ENCODE data around the gene FOSL1. TPM values are rescaled to one million over a fixed set of nuclear protein-coding genes. Genes with fewer than 3 reads are reported as not detected.

FOSL1 gene
- total and polyA plus RNA-seq, 2 of the 13 experiments (the other 11 are each of a cell fraction or from before 2014, with no cell fraction given): 4.0 to 4.1 TPM

DNA sequence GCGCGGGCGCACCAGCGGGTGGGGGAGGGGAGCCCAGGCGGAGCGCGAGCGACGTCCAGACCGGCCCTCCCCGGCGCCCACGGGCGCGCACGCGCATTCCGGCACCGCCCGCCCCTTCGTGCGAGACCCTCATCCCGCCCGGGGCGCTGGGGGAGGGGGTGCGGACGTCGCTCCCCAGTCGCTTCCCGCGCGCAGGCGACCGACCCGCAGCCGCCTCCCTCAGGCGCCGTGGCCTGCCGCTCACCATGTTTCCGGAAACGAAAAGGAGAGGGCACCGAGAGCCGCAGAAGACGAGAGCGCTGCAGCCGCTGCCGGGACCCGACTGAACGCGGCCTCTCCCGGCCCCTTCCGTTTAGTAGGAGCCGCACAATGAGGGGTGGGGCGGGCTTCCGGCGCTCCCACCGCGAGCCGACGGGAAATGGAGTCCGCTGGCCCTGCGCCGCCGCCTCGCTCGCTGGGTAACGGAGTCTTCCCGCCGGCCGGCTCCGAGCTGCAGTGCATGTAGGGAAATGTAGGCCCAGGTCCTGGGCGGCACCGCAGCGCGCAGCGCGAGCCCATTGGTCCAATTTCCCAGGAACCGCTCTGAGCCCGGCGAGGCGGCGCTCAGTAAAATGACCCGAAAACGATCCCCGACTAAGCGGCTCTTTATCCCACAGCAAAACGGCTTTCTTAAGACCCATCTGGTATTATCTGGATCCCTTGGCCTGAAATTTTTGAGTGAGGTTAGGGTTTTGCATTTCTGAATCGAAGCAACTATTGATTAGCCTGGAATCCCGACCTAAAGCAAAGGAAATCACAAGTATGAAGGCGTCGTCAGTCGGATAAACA is 42.1 kb downstream of the FOSL1 start, which contains the start of gene CFL1 (continued):
- peak; percentile 74; the same call in 1 of the 2 replicates for TF ChIP-seq ZNF333 (CRISPR knock-in tag; IDR thresholded peaks at IDR 0.05; ENCODE audit: borderline replicate concordance)
- 0 out of 2 replicates have a peak, but pooled peaks have one; percentile 85 for TF ChIP-seq YEATS2 (CRISPR knock-in tag; IDR thresholded peaks at IDR 0.05; ENCODE audit: borderline replicate concordance)
- TF ChIP-seq NFYC (CRISPR knock-in tag; IDR thresholded peaks at IDR 0.05): peak; percentile 76
- peak; percentile 57; the same call in 1 of the 2 replicates for TF ChIP-seq YEATS4 (CRISPR knock-in tag; IDR thresholded peaks at IDR 0.05; ENCODE audit: borderline replicate concordance)
- peak; percentile 66; the same call in 1 of the 2 replicates for TF ChIP-seq RXRB (CRISPR knock-in tag; IDR thresholded peaks at IDR 0.05; ENCODE audit: borderline replicate concordance)
- TF ChIP-seq, protein P1, sequence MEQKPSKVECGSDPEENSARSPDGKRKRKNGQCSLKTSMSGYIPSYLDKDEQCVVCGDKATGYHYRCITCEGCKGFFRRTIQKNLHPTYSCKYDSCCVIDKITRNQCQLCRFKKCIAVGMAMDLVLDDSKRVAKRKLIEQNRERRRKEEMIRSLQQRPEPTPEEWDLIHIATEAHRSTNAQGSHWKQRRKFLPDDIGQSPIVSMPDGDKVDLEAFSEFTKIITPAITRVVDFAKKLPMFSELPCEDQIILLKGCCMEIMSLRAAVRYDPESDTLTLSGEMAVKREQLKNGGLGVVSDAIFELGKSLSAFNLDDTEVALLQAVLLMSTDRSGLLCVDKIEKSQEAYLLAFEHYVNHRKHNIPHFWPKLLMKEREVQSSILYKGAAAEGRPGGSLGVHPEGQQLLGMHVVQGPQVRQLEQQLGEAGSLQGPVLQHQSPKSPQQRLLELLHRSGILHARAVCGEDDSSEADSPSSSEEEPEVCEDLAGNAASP (CRISPR knock-in tag; IDR thresholded peaks at IDR 0.05; ENCODE audit: borderline replicate concordance): peak; percentile 50; the same call in 1 of the 2 replicates
- peak; percentile 87 for TF ChIP-seq HOXA3 (CRISPR knock-in tag; IDR thresholded peaks at IDR 0.05)
- peak; percentile 52; the same call in 1 of the 2 replicates for TF ChIP-seq ZNF547 (CRISPR knock-in tag; IDR thresholded peaks at IDR 0.05)
- no peak for TF ChIP-seq EP300 (IDR thresholded peaks at IDR 0.05; ENCODE audit: low read depth in 2 of 2, low read length in 2 of 2)
- peak; percentile 41; the same call in 1 of the 2 replicates for TF ChIP-seq EP300 (CRISPR knock-in tag; IDR thresholded peaks at IDR 0.05; ENCODE audit: borderline replicate concordance)
- TF ChIP-seq KDM2A (CRISPR knock-in tag; IDR thresholded peaks at IDR 0.05; ENCODE audit: borderline replicate concordance, low read depth): peak; percentile 80
- no peak for TF ChIP-seq ZNF33B (CRISPR knock-in tag; IDR thresholded peaks at IDR 0.05)
- no peak; the same call in 1 of the 2 replicates for TF ChIP-seq SAFB2 (CRISPR knock-in tag; IDR thresholded peaks at IDR 0.05; ENCODE audit: borderline replicate concordance, low read depth)
- TF ChIP-seq, protein P2, sequence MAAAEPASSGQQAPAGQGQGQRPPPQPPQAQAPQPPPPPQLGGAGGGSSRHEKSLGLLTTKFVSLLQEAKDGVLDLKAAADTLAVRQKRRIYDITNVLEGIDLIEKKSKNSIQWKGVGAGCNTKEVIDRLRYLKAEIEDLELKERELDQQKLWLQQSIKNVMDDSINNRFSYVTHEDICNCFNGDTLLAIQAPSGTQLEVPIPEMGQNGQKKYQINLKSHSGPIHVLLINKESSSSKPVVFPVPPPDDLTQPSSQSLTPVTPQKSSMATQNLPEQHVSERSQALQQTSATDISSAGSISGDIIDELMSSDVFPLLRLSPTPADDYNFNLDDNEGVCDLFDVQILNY (CRISPR knock-in tag; conservative IDR thresholded peaks at IDR 0.05): peak; percentile 85
- no peak for TF ChIP-seq ZNF256 (CRISPR knock-in tag; conservative IDR thresholded peaks at IDR 0.05)
- peak; percentile 43 for TF ChIP-seq RAD21 (CRISPR knock-in tag; IDR thresholded peaks at IDR 0.05)
- TF ChIP-seq, protein P3, sequence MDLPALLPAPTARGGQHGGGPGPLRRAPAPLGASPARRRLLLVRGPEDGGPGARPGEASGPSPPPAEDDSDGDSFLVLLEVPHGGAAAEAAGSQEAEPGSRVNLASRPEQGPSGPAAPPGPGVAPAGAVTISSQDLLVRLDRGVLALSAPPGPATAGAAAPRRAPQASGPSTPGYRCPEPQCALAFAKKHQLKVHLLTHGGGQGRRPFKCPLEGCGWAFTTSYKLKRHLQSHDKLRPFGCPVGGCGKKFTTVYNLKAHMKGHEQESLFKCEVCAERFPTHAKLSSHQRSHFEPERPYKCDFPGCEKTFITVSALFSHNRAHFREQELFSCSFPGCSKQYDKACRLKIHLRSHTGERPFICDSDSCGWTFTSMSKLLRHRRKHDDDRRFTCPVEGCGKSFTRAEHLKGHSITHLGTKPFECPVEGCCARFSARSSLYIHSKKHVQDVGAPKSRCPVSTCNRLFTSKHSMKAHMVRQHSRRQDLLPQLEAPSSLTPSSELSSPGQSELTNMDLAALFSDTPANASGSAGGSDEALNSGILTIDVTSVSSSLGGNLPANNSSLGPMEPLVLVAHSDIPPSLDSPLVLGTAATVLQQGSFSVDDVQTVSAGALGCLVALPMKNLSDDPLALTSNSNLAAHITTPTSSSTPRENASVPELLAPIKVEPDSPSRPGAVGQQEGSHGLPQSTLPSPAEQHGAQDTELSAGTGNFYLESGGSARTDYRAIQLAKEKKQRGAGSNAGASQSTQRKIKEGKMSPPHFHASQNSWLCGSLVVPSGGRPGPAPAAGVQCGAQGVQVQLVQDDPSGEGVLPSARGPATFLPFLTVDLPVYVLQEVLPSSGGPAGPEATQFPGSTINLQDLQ (CRISPR knock-in tag; IDR thresholded peaks at IDR 0.05): no peak
- TF ChIP-seq, protein P4, sequence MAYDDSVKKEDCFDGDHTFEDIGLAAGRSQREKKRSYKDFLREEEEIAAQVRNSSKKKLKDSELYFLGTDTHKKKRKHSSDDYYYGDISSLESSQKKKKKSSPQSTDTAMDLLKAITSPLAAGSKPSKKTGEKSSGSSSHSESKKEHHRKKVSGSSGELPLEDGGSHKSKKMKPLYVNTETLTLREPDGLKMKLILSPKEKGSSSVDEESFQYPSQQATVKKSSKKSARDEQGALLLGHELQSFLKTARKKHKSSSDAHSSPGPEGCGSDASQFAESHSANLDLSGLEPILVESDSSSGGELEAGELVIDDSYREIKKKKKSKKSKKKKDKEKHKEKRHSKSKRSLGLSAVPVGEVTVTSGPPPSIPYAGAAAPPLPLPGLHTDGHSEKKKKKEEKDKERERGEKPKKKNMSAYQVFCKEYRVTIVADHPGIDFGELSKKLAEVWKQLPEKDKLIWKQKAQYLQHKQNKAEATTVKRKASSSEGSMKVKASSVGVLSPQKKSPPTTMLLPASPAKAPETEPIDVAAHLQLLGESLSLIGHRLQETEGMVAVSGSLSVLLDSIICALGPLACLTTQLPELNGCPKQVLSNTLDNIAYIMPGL (CRISPR knock-in tag; IDR thresholded peaks at IDR 0.05; ENCODE audit: borderline replicate concordance in 1 of 2, low read depth in 1 of 2): peak; percentile 46 to 62; a peak in 2 of 4 replicates
- TF ChIP-seq ZNF563 (CRISPR knock-in tag; IDR thresholded peaks at IDR 0.05): peak; percentile 91
